ENCODE measurements around the gene COL3A1.

COL3A1 gene

GRCh38 chr2:188952901-188953300 lies 21.3 kb upstream of the COL3A1 start:
- no peaks in the 10 kb centered on the region for H3K27me3 ChIP-seq (ENCODE audit: low read length)
- TF ChIP-seq CTCF (IDR thresholded peaks at IDR 0.05; ENCODE audit: insufficient read depth, low read length, poor library complexity, severe bottlenecking) (no peak), EZH2phosphoT487 (conservative IDR thresholded peaks at IDR 0.05; ENCODE audit: low read length) (no peak)

GRCh38 chr2:188956290-188956689 lies 17.9 kb upstream of the COL3A1 start:
- H3K9ac ChIP-seq (ENCODE audit: low read length) = no peak overlapping the region
- no peak overlapping the region for H3K4me3 ChIP-seq (ENCODE audit: insufficient read depth, low read length, poor library complexity, severe bottlenecking)
- H3K27me3 ChIP-seq (ENCODE audit: low read length) = no peaks in the 10 kb centered on the region
- no peak overlapping the region for H3K4me2 ChIP-seq (ENCODE audit: low read depth, low read length, poor library complexity, severe bottlenecking)
- H3K9me3 ChIP-seq (ENCODE audit: insufficient read depth, low read length) = no peaks in the 10 kb centered on the region
- H3K36me3 ChIP-seq (ENCODE audit: low read length) = no peaks in the 10 kb centered on the region
- no peak for TF ChIP-seq EZH2phosphoT487 (conservative IDR thresholded peaks at IDR 0.05; ENCODE audit: low read length)
- TF ChIP-seq CTCF (IDR thresholded peaks at IDR 0.05; ENCODE audit: insufficient read depth, low read length, poor library complexity, severe bottlenecking) = no peak
- no peak overlapping the region for H3K27ac ChIP-seq (ENCODE audit: low read depth, low read length)
- no peaks in the 10 kb centered on the region for H3K9me2 ChIP-seq (replicated peaks; ENCODE audit: insufficient read depth, low read length)
- H4K20me1 ChIP-seq (ENCODE audit: low read depth, low read length) = no peaks in the 10 kb centered on the region
- H2AFZ ChIP-seq (ENCODE audit: low read depth, low read length, severe bottlenecking) = no peak overlapping the region
- H3K79me2 ChIP-seq (ENCODE audit: insufficient read depth, low read length) = no peaks in the 10 kb centered on the region
- H3F3A ChIP-seq (ENCODE audit: insufficient read depth) = no peaks in the 10 kb centered on the region

More at GRCh38 chr2:188952901-188953300, 21.3 kb upstream of the COL3A1 start:
- no peaks in the 10 kb centered on the region for H3K36me3 ChIP-seq (ENCODE audit: low read length)
- no peaks in the 10 kb centered on the region for H3K79me2 ChIP-seq (ENCODE audit: insufficient read depth, low read length)
- no peak overlapping the region for H3K27ac ChIP-seq (ENCODE audit: low read depth, low read length)
- no peak overlapping the region for H2AFZ ChIP-seq (ENCODE audit: low read depth, low read length, severe bottlenecking)
- no peaks in the 10 kb centered on the region for H4K20me1 ChIP-seq (ENCODE audit: low read depth, low read length)
- no peak overlapping the region for H3K4me3 ChIP-seq (ENCODE audit: insufficient read depth, low read length, poor library complexity, severe bottlenecking)
- H3K9ac ChIP-seq (ENCODE audit: low read length) = no peak overlapping the region
- H3K9me3 ChIP-seq (ENCODE audit: insufficient read depth, low read length) = no peaks in the 10 kb centered on the region
- no peak overlapping the region for H3K4me2 ChIP-seq (ENCODE audit: low read depth, low read length, poor library complexity, severe bottlenecking)
- H3F3A ChIP-seq (ENCODE audit: insufficient read depth) = no peaks in the 10 kb centered on the region
- H3K9me2 ChIP-seq (replicated peaks; ENCODE audit: insufficient read depth, low read length) = no peaks in the 10 kb centered on the region

- Histone ChIP-seq H3K9me3 (ENCODE audit: insufficient read depth, low read length) (no peaks in the 10 kb centered on the region), H3F3A (ENCODE audit: insufficient read depth) (no peaks in the 10 kb centered on the region), H3K4me3 (ENCODE audit: insufficient read depth, low read length, poor library complexity, severe bottlenecking) (no peak overlapping the region), H3K27me3 (ENCODE audit: low read length) (no peaks in the 10 kb centered on the region), H4K20me1 (ENCODE audit: low read depth, low read length) (no peaks in the 10 kb centered on the region), H3K4me2 (ENCODE audit: low read depth, low read length, poor library complexity, severe bottlenecking) (no peak overlapping the region), H3K36me3 (ENCODE audit: low read length) (no peaks in the 10 kb centered on the region), H3K27ac (ENCODE audit: low read depth, low read length) (no peak overlapping the region), H3K9me2 (replicated peaks; ENCODE audit: insufficient read depth, low read length) (no peaks in the 10 kb centered on the region), H2AFZ (ENCODE audit: low read depth, low read length, severe bottlenecking) (no peak overlapping the region), H3K79me2 (ENCODE audit: insufficient read depth, low read length) (no peaks in the 10 kb centered on the region), H3K9ac (ENCODE audit: low read length) (no peak overlapping the region)
- TF ChIP-seq EZH2phosphoT487 (conservative IDR thresholded peaks at IDR 0.05; ENCODE audit: low read length) = no peak
Observed at GRCh38 chr2:188956961-188957360, 17.2 kb upstream of the COL3A1 start.

GRCh38 chr2:188957646-188958045 lies 16.5 kb upstream of the COL3A1 start:
- Histone ChIP-seq H3K36me3 (ENCODE audit: low read length) (no peaks in the 10 kb centered on the region), H4K20me1 (ENCODE audit: low read depth, low read length) (no peaks in the 10 kb centered on the region)
- no peak for TF ChIP-seq CTCF (IDR thresholded peaks at IDR 0.05; ENCODE audit: insufficient read depth, low read length, poor library complexity, severe bottlenecking)
- no peak for TF ChIP-seq EZH2phosphoT487 (conservative IDR thresholded peaks at IDR 0.05; ENCODE audit: low read length)

More at GRCh38 chr2:188957646-188958045, 16.5 kb upstream of the COL3A1 start:
- Histone ChIP-seq H2AFZ (ENCODE audit: low read depth, low read length, severe bottlenecking) (no peak overlapping the region), H3K4me3 (ENCODE audit: insufficient read depth, low read length, poor library complexity, severe bottlenecking) (no peak overlapping the region), H3K27me3 (ENCODE audit: low read length) (no peaks in the 10 kb centered on the region), H3F3A (ENCODE audit: insufficient read depth) (no peaks in the 10 kb centered on the region), H3K79me2 (ENCODE audit: insufficient read depth, low read length) (no peaks in the 10 kb centered on the region), H3K4me2 (ENCODE audit: low read depth, low read length, poor library complexity, severe bottlenecking) (no peak overlapping the region), H3K27ac (ENCODE audit: low read depth, low read length) (no peak overlapping the region), H3K9me3 (ENCODE audit: insufficient read depth, low read length) (no peaks in the 10 kb centered on the region), H3K9me2 (replicated peaks; ENCODE audit: insufficient read depth, low read length) (no peaks in the 10 kb centered on the region), H3K9ac (ENCODE audit: low read length) (no peak overlapping the region)

All from SU-DHL-6 (cell line).